Neutrophil (primary cell): ENCODE measurements around the gene MYF6.

ENCODE experiments used
- H3K27ac ChIP-seq: fragments of 200-600 bp; sonication (generic); 2 replicates; pipeline ENCODE4 v1.5.1; 2016; ENCODE audit warnings: mild to moderate bottlenecking, moderate library complexity
- H3K27me3 ChIP-seq: fragments of 200-600 bp; sonication (generic); 2 replicates; pipeline ENCODE4 v1.6.0; 2016; ENCODE audit warnings: mild to moderate bottlenecking
- H3K36me3 ChIP-seq: fragments of 200-600 bp; sonication (generic); 2 replicates; pipeline ENCODE4 v1.5.1; 2017
- H3K4me1 ChIP-seq, 2 experiments: fragments of 200-600 bp in 1 of 2; sonication (generic) in 1 of 2; 1 replicate in 1 of 2; 2 replicates in 1 of 2; pipeline versions ENCODE4 v1.5.1 to v1.6.1; 2013 to 2016; ENCODE audit warnings: low read depth in 1 of 2, low read length in 1 of 2, mild to moderate bottlenecking in 1 of 2, moderate library complexity in 1 of 2; ENCODE audit not compliant: control insufficient read depth in 1 of 2, insufficient read depth in 1 of 2
- H3K4me3 ChIP-seq, 2 experiments: fragments of 200-600 bp in 1 of 2; sonication (generic) in 1 of 2; 1 replicate in 1 of 2; 2 replicates in 1 of 2; pipeline ENCODE4 v1.5.1; 2013 to 2016; ENCODE audit warnings: low read depth in 1 of 2, low read length in 1 of 2, mild to moderate bottlenecking in 1 of 2, moderate library complexity in 1 of 2
- H3K9me3 ChIP-seq: fragments of 200-600 bp; sonication (generic); 2 replicates; pipeline ENCODE4 v1.5.1; 2016
- CTCF ChIP-seq: fragments of 200-600 bp; sonication (generic); IDR thresholded peaks from 2 replicates; pipeline ENCODE4 v1.5.1; 2016; ENCODE audit warnings: antibody characterized with exemption

MYF6 gene

GRCh38 chr12:80707830-80708258, 410 bp downstream of the MYF6 start:
- peaks cover 80% of the 10 kb centered on the region for H3K27me3 ChIP-seq

GRCh38 chr12:80708259-80708974, 983 bp downstream of the MYF6 start:
- H3K27ac ChIP-seq, result no peak overlapping the region
- H3K36me3 ChIP-seq, result no peaks in the 10 kb centered on the region
- peak overlapping the region; percentile 24 to 25 for H3K4me3 ChIP-seq
- TF ChIP-seq CTCF, result no peak
- H3K9me3 ChIP-seq, result no peaks in the 10 kb centered on the region
- H3K4me1 ChIP-seq, result peaks cover 0 to 6% of the 10 kb centered on the region in 2 experiments
- H3K27me3 ChIP-seq, result peaks cover 86% of the 10 kb centered on the region

More at GRCh38 chr12:80707830-80708258, 410 bp downstream of the MYF6 start:
- no peak for TF ChIP-seq CTCF
- Histone ChIP-seq H3K9me3 (no peaks in the 10 kb centered on the region), H3K4me3 (no peak overlapping the region), H3K27ac (no peak overlapping the region), H3K36me3 (no peaks in the 10 kb centered on the region), H3K4me1 (peaks cover 0 to 6% of the 10 kb centered on the region in 2 experiments)

GRCh38 chr12:80708975-80709328, 1.5 kb downstream of the MYF6 start:
- TF ChIP-seq CTCF, result no peak
- Histone ChIP-seq H3K4me3 (peak overlapping the region; percentile 24 to 25), H3K27ac (no peak overlapping the region), H3K4me1 (peaks cover 0 to 6% of the 10 kb centered on the region in 2 experiments), H3K36me3 (no peaks in the 10 kb centered on the region), H3K9me3 (no peaks in the 10 kb centered on the region), H3K27me3 (peaks cover 91% of the 10 kb centered on the region)

GRCh38 chr12:80709811-80710726, 2.6 kb downstream of the MYF6 start:
- no peak overlapping the region for H3K4me3 ChIP-seq
- no peaks in the 10 kb centered on the region for H3K9me3 ChIP-seq
- peaks cover 96% of the 10 kb centered on the region for H3K27me3 ChIP-seq
- no peaks in the 10 kb centered on the region for H3K36me3 ChIP-seq
- no peak overlapping the region for H3K27ac ChIP-seq
- no peak for TF ChIP-seq CTCF
- H3K4me1 ChIP-seq, result peaks cover 0 to 6% of the 10 kb centered on the region in 2 experiments

- no peak for TF ChIP-seq CTCF
- H3K27ac ChIP-seq, result no peak overlapping the region
- H3K27me3 ChIP-seq, result peaks cover 100% of the 10 kb centered on the region
Measured at GRCh38 chr12:80710727-80711449, 3.5 kb downstream of the MYF6 start.

More at GRCh38 chr12:80710727-80711449, 3.5 kb downstream of the MYF6 start:
- H3K9me3 ChIP-seq, result no peaks in the 10 kb centered on the region
- no peak overlapping the region for H3K4me3 ChIP-seq
- H3K36me3 ChIP-seq, result no peaks in the 10 kb centered on the region
- peaks cover 0 to 6% of the 10 kb centered on the region in 2 experiments for H3K4me1 ChIP-seq
